Glutamatergic neuron (in vitro differentiated cells): ENCODE measurements around the gene KLRD1. TPM values are rescaled to one million over a fixed set of nuclear protein-coding genes. Genes with fewer than 3 reads are reported as not detected.

Experiments
- DNase-seq: peaks from one replicate; pipeline ENCODE4 v3.0.0; 2022
- H3K27ac Mint-ChIP-seq: one replicate; pipeline ENCODE4 v1.8.0; 2020; ENCODE audit warnings: mild to moderate bottlenecking, mixed read lengths, inconsistent platforms; ENCODE audit not compliant: unreplicated experiment
- H3K27me3 Mint-ChIP-seq: one replicate; pipeline ENCODE4 v1.8.0; 2020; ENCODE audit warnings: mild to moderate bottlenecking, moderate library complexity, mixed read lengths, inconsistent platforms; ENCODE audit not compliant: unreplicated experiment
- H3K36me3 Mint-ChIP-seq: one replicate; pipeline ENCODE4 v1.8.0; 2020; ENCODE audit warnings: mild to moderate bottlenecking, mixed read lengths, inconsistent platforms; ENCODE audit not compliant: unreplicated experiment
- H3K4me1 Mint-ChIP-seq: one replicate; pipeline ENCODE4 v1.8.0; 2020; ENCODE audit warnings: mild to moderate bottlenecking, low read depth, mixed read lengths, inconsistent platforms; ENCODE audit not compliant: unreplicated experiment
- H3K4me3 Mint-ChIP-seq: one replicate; pipeline ENCODE4 v1.8.0; 2020; ENCODE audit warnings: mild to moderate bottlenecking, mixed read lengths, inconsistent platforms; ENCODE audit not compliant: unreplicated experiment
- H3K9me3 Mint-ChIP-seq: one replicate; pipeline ENCODE4 v1.8.0; 2020; ENCODE audit warnings: mild to moderate bottlenecking, moderate library complexity, mixed read lengths, inconsistent platforms; ENCODE audit not compliant: unreplicated experiment
- CTCF ChIP-seq: fragments of 200-600 bp; sonication (generic); IDR thresholded peaks from one replicate; pipeline ENCODE4 v1.5.0; 2021; ENCODE audit not compliant: partially characterized antibody, unreplicated experiment
- total RNA-seq: library from RNA; stranded (reverse); fragmentation: NEBNext Ultra II Directional; extraction: Animal tissue kit (Norgen Biotek cat#: 25700); gene quantifications from one replicate; pipeline ENCODE4 v1.2.1, GENCODE V29; 2021; ENCODE audit not compliant: unreplicated experiment

Gene KLRD1
- total RNA-seq, 1 donor from 2014 or later, result 0.25 TPM

DNA sequence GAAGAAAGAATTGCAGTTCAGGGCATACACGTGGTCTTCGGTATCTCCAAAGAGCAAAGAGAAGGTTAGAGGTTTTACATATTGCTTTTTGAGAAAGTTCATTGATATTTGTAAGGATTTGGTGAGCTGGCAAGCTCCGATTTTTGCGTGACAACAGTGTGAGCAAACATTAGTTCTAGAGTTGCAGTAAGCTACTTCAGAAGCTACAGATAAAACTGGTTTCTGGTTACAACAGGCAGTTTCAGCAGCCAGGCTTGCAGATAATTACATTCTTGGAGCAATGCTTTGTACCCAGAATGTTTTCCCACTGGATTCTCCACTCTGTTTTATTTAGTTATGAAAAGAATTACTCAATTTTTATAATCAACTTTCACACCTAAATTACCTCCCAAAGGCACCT, 54.0 kb downstream of the KLRD1 start:
- H3K27ac Mint-ChIP-seq, result no peak overlapping the region
- H3K4me3 Mint-ChIP-seq, result no peak overlapping the region
- DNase-seq, result no peak
- H3K27me3 Mint-ChIP-seq, result no peaks in the 10 kb centered on the region
- no peak for TF ChIP-seq CTCF
- H3K9me3 Mint-ChIP-seq, result no peaks in the 10 kb centered on the region
- H3K4me1 Mint-ChIP-seq, result peaks cover 2% of the 10 kb centered on the region
- H3K36me3 Mint-ChIP-seq, result no peaks in the 10 kb centered on the region

GRCh38 chr12:10362325-10362724, 54.7 kb downstream of the KLRD1 start:
- Mint-ChIP-seq H3K36me3 (no peaks in the 10 kb centered on the region), H3K9me3 (no peaks in the 10 kb centered on the region), H3K4me3 (no peak overlapping the region), H3K27ac (no peak overlapping the region), H3K27me3 (no peaks in the 10 kb centered on the region), H3K4me1 (peaks cover 2% of the 10 kb centered on the region)
- no peak for DNase-seq
- no peak for TF ChIP-seq CTCF

- no peak for TF ChIP-seq CTCF
- no peak for DNase-seq
- no peaks in the 10 kb centered on the region for H3K9me3 Mint-ChIP-seq
These were observed 55.4 kb downstream of the KLRD1 start for GRCh38 chr12:10362828-10363657.

DNA sequence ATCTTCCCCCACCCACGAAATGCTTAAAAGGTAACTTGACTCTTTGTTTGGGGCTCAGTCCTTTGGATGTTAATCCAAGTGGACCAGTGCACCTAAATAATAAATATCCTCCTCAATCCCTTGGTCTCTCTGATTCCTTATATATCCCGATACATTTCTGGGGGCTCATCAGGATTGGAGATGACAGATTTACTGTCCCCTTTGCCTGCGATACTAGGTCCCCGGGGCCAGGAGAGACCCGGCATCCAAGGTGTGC, 55.9 kb downstream of the KLRD1 start:
- Mint-ChIP-seq H3K4me1 (peaks cover 2% of the 10 kb centered on the region), H3K27ac (no peak overlapping the region), H3K27me3 (peaks cover under 1% of the 10 kb centered on the region), H3K4me3 (no peak overlapping the region), H3K36me3 (no peaks in the 10 kb centered on the region), H3K9me3 (no peaks in the 10 kb centered on the region)
- TF ChIP-seq CTCF, result no peak
- no peak for DNase-seq

More at GRCh38 chr12:10362828-10363657, 55.4 kb downstream of the KLRD1 start:
- no peak overlapping the region for H3K4me3 Mint-ChIP-seq
- H3K36me3 Mint-ChIP-seq, result no peaks in the 10 kb centered on the region
- H3K27me3 Mint-ChIP-seq, result no peaks in the 10 kb centered on the region
- H3K27ac Mint-ChIP-seq, result no peak overlapping the region
- H3K4me1 Mint-ChIP-seq, result peaks cover 2% of the 10 kb centered on the region

- Mint-ChIP-seq H3K36me3 (no peaks in the 10 kb centered on the region), H3K4me1 (peaks cover 2% of the 10 kb centered on the region), H3K27me3 (peaks cover 2% of the 10 kb centered on the region), H3K9me3 (peaks cover 2% of the 10 kb centered on the region), H3K4me3 (no peak overlapping the region), H3K27ac (no peak overlapping the region)
- DNase-seq, result no peak
- no peak for TF ChIP-seq CTCF
These were observed 56.5 kb downstream of the KLRD1 start for GRCh38 chr12:10363914-10364814.
